CD14-positive monocyte (primary cell): ENCODE results near the gene CDH2. TPM values are rescaled to one million over a fixed set of nuclear protein-coding genes. Genes with fewer than 3 reads are reported as not detected.

Experiments
- DNase-seq, 3 donors: peaks; one replicate each; pipeline ENCODE4 v3.0.0-alpha.2; 2011 to 2022
- H2AFZ ChIP-seq: 2 replicates; pipeline ENCODE4 v1.6.0; 2012; ENCODE audit warnings: mild to moderate bottlenecking, low read depth, low read length, inconsistent platforms; ENCODE audit not compliant: insufficient read depth, poor library complexity, severe bottlenecking
- H3K27ac ChIP-seq, 2 donors: 1 replicate in 1 of 2; 2 replicates in 1 of 2; pipeline ENCODE4 v1.5.1; 2012 to 2013; ENCODE audit warnings: low read length in 2 of 2, control low read depth in 1 of 2, inconsistent platforms in 1 of 2, low read depth in 1 of 2, mild to moderate bottlenecking in 1 of 2
- H3K27me3 ChIP-seq, 2 donors: one replicate each; pipeline versions ENCODE4 v1.6.0 to v1.6.1; 2011 to 2013; ENCODE audit warnings: low read length in 2 of 2; ENCODE audit not compliant: control insufficient read depth in 2 of 2, insufficient read depth in 2 of 2
- H3K36me3 ChIP-seq, 2 donors: replicated peaks in 1 of 2; 1 replicate in 1 of 2; 2 replicates in 1 of 2; pipeline versions ENCODE4 v1.5.1 to v1.6.1; 2012 to 2013; ENCODE audit warnings: low read length in 2 of 2, control low read depth in 1 of 2, inconsistent platforms in 1 of 2, mild to moderate bottlenecking in 1 of 2; ENCODE audit not compliant: insufficient read depth in 2 of 2, control insufficient read depth in 1 of 2
- H3K4me1 ChIP-seq, 2 donors: 1 replicate in 1 of 2; 2 replicates in 1 of 2; pipeline versions ENCODE4 v1.5.1 to v1.6.1; 2012 to 2013; ENCODE audit warnings: low read length in 2 of 2, control low read depth in 1 of 2, inconsistent platforms in 1 of 2, mild to moderate bottlenecking in 1 of 2, moderate library complexity in 1 of 2; ENCODE audit not compliant: insufficient read depth in 2 of 2, control insufficient read depth in 1 of 2
- H3K4me2 ChIP-seq: replicated peaks from 2 replicates; pipeline ENCODE3; 2012; ENCODE audit warnings: low read length, moderate library complexity, mild to moderate bottlenecking; ENCODE audit not compliant: poor library complexity, severe bottlenecking; ENCODE audit errors: extremely low read depth
- H3K4me3 ChIP-seq, 3 experiments: fragments of 200-600 bp in 1 of 3; sonication (generic) in 1 of 3; replicated peaks in 1 of 3; 1 replicate in 2 of 3; 2 replicates in 1 of 3; pipeline ENCODE4 v1.5.1; 2011 to 2013; ENCODE audit warnings: low read length in 3 of 3, mild to moderate bottlenecking in 3 of 3, control low read depth in 2 of 3, low read depth in 2 of 3, inconsistent platforms in 1 of 3, moderate library complexity in 1 of 3
- H3K79me2 ChIP-seq: 2 replicates; pipeline ENCODE4 v1.6.0; 2012; ENCODE audit warnings: mild to moderate bottlenecking, control low read depth, inconsistent platforms, low read length, moderate library complexity; ENCODE audit not compliant: insufficient read depth
- H3K9ac ChIP-seq: 2 replicates; pipeline ENCODE4 v1.6.0; 2017; ENCODE audit warnings: low read length, mild to moderate bottlenecking; ENCODE audit not compliant: insufficient read depth, poor library complexity, severe bottlenecking
- H3K9me3 ChIP-seq, 2 donors: replicated peaks in 1 of 2; 1 replicate in 1 of 2; 2 replicates in 1 of 2; pipeline versions ENCODE4 v1.5.1 to v1.6.1; 2012 to 2013; ENCODE audit warnings: low read length in 2 of 2, control low read depth in 1 of 2; ENCODE audit not compliant: control insufficient read depth in 1 of 2, insufficient read depth in 1 of 2
- H4K20me1 ChIP-seq: 2 replicates; pipeline ENCODE4 v1.6.0; 2012; ENCODE audit warnings: mild to moderate bottlenecking, low read length, control low read depth, moderate library complexity; ENCODE audit not compliant: insufficient read depth
- H3K27ac Mint-ChIP-seq, 7 donors: one replicate each; pipeline ENCODE4 v1.8.0; 2020; ENCODE audit warnings: mild to moderate bottlenecking in 7 of 7, mixed read lengths in 7 of 7, moderate library complexity in 6 of 7, inconsistent platforms in 2 of 7
- H3K27me3 Mint-ChIP-seq, 3 donors: one replicate each; pipeline ENCODE4 v1.8.0; 2021 to 2022; ENCODE audit warnings: low read depth in 3 of 3, mild to moderate bottlenecking in 3 of 3, mixed read lengths in 3 of 3, moderate library complexity in 3 of 3, inconsistent platforms in 1 of 3
- H3K36me3 Mint-ChIP-seq, 2 donors: one replicate each; pipeline ENCODE4 v1.8.0; 2020; ENCODE audit warnings: mixed read lengths in 2 of 2, inconsistent platforms in 1 of 2, mild to moderate bottlenecking in 1 of 2
- H3K4me1 Mint-ChIP-seq: one replicate; pipeline ENCODE4 v1.8.0; 2020; ENCODE audit warnings: mild to moderate bottlenecking, mixed read lengths
- H3K4me3 Mint-ChIP-seq, 2 donors: one replicate each; pipeline ENCODE4 v1.8.0; 2020; ENCODE audit warnings: mild to moderate bottlenecking in 2 of 2, mixed read lengths in 2 of 2, moderate library complexity in 1 of 2
- H3K9me3 Mint-ChIP-seq, 7 donors: one replicate each; pipeline ENCODE4 v1.8.0; 2020 to 2022; ENCODE audit warnings: mixed read lengths in 7 of 7, mild to moderate bottlenecking in 6 of 7, moderate library complexity in 6 of 7, inconsistent platforms in 2 of 7
- WGBS: methylation state at CpG from one replicate; pipeline ENCODE4 v1.1.5; 2013; ENCODE audit warnings: missing lambda C conversion rate; ENCODE audit not compliant: insufficient coverage; 5-methylcytosine and 5-hydroxymethylcytosine counted together
- intact Hi-C, 2 donors: fragments of 100-400 bp; cut with micrococcal nuclease; formaldehyde crosslinking; loops; one replicate each; pipeline versions ENCODE4 v1.15.0 to v1.15.1; 2023
- polyA plus RNA-seq, 3 donors: library from polyadenylated mRNA; depleted of rRNA in 1 of 3; unstranded in 2 of 3; stranded (reverse) in 1 of 3; fragments of 300-500 nt in 2 of 3; fragments of >200 nt in 1 of 3; fragmentation: Illumina TruSeq in 2 of 3; gene quantifications; 1 replicate in 2 of 3; 2 replicates in 1 of 3; pipeline ENCODE4 v1.2.3, GENCODE V29; 2012 to 2021
- TF ChIP-seq, protein P1 (sequence below): fragments of 200-600 bp; IDR thresholded peaks from one replicate; pipeline ENCODE4 v1.8.0; 2022; ENCODE audit warnings: antibody characterized with exemption, mild to moderate bottlenecking

Gene CDH2
- polyA plus RNA-seq, 3 donors, result 0.03 to 0.32 (median 0.08) TPM

- no peak overlapping the region for H3K4me2 ChIP-seq
- WGBS, result no CpG with 5 or more reads among the region's 1 CpG
- intact Hi-C loops, result no loop called here
These were observed 172.3 kb downstream of the CDH2 start for GRCh38 chr18:28004606-28005005.

DNA sequence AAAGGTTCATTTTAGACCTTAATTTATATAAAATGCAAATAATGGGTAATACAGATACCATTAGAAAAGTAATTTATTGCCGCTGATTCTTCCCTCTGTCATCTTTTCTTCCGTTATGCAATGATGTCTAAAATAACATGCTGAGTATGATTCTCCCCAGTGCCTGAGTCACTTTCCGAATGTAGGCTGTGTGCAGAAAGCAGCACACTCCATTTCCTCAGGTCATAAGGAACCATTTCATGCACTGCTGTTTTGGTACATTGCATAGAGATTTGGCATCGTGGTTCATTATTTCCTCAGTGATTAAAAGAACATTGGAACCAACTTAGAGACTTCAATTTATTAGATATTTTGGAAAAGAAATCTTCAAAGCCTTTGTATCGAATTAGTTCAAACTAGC, 173.5 kb downstream of the CDH2 start:
- Histone ChIP-seq H3K79me2 (no peaks in the 10 kb centered on the region), H2AFZ (no peak overlapping the region), H3K9ac (no peak overlapping the region), H3K9me3 (no peaks in the 10 kb centered on the region), H3K36me3 (no peaks in the 10 kb centered on the region), H4K20me1 (no peaks in the 10 kb centered on the region), H3K4me3 (no peak overlapping the region), H3K27me3 (no peaks in the 10 kb centered on the region), H3K27ac (no peak overlapping the region), H3K4me2 (no peak overlapping the region), H3K4me1 (no peaks in the 10 kb centered on the region)
- TF ChIP-seq, protein P1, sequence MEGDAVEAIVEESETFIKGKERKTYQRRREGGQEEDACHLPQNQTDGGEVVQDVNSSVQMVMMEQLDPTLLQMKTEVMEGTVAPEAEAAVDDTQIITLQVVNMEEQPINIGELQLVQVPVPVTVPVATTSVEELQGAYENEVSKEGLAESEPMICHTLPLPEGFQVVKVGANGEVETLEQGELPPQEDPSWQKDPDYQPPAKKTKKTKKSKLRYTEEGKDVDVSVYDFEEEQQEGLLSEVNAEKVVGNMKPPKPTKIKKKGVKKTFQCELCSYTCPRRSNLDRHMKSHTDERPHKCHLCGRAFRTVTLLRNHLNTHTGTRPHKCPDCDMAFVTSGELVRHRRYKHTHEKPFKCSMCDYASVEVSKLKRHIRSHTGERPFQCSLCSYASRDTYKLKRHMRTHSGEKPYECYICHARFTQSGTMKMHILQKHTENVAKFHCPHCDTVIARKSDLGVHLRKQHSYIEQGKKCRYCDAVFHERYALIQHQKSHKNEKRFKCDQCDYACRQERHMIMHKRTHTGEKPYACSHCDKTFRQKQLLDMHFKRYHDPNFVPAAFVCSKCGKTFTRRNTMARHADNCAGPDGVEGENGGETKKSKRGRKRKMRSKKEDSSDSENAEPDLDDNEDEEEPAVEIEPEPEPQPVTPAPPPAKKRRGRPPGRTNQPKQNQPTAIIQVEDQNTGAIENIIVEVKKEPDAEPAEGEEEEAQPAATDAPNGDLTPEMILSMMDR, result no peak
- no peaks in the 10 kb centered on the region for H3K4me1 Mint-ChIP-seq
- no peak overlapping the region for H3K27ac Mint-ChIP-seq
- intact Hi-C loops, result no loop called here
- H3K9me3 Mint-ChIP-seq, result peaks cover 0 to 3% (median 2%) of the 10 kb centered on the region in 7 donors
- no CpG with 5 or more reads among the region's 5 CpGs for WGBS
- H3K4me3 Mint-ChIP-seq, result no peak overlapping the region
- no peak for DNase-seq
- H3K36me3 Mint-ChIP-seq, result no peaks in the 10 kb centered on the region
- H3K27me3 Mint-ChIP-seq, result no peaks in the 10 kb centered on the region

More at GRCh38 chr18:28004606-28005005, 172.3 kb downstream of the CDH2 start:
- Histone ChIP-seq H3K4me1 (no peaks in the 10 kb centered on the region), H3K79me2 (no peaks in the 10 kb centered on the region), H3K4me3 (no peak overlapping the region), H4K20me1 (no peaks in the 10 kb centered on the region), H3K27ac (no peak overlapping the region), H3K36me3 (no peaks in the 10 kb centered on the region), H3K9me3 (no peaks in the 10 kb centered on the region), H2AFZ (no peak overlapping the region), H3K27me3 (no peaks in the 10 kb centered on the region), H3K9ac (no peak overlapping the region)
- TF ChIP-seq, protein P1, result no peak
- Mint-ChIP-seq H3K27me3 (no peaks in the 10 kb centered on the region), H3K27ac (no peak overlapping the region), H3K4me1 (no peaks in the 10 kb centered on the region), H3K9me3 (peaks cover 0 to 3% (median 0%) of the 10 kb centered on the region in 7 donors), H3K4me3 (no peak overlapping the region), H3K36me3 (no peaks in the 10 kb centered on the region)
- DNase-seq, result no peak
